A549 (cell line): ENCODE data around the gene CD79A. TPM values are rescaled to one million over a fixed set of nuclear protein-coding genes. Genes with fewer than 3 reads are reported as not detected.

Experiments
- ATAC-seq, 2 experiments: fragments of 200-7000 bp in 1 of 2; fragments of >200 bp in 1 of 2; cut with Nextera tagmentation in 1 of 2; cut with Tn5 transposase in 1 of 2; 3 replicates each; pipeline versions ENCODE4 v1.8.0 to v1.9.1; 2018 to 2020; ENCODE audit warnings: mild to moderate bottlenecking in 1 of 2, moderate library complexity in 1 of 2
- CTCF ChIA-PET: fragments of 300-600 bp; sonication (Branson Sonifier 250); formaldehyde crosslinking; extraction: SDS; loops from one replicate; lab custom pipeline; 2021; ENCODE audit warnings: antibody characterized with exemption, inconsistent platforms; lab: Yijun Ruan, JAX
- POLR2A ChIA-PET: fragments of 350-600 bp; formaldehyde crosslinking; extraction: SDS; loops from one replicate; lab custom pipeline; 2021; ENCODE audit warnings: antibody characterized with exemption, inconsistent platforms; lab: Yijun Ruan, JAX
- DNase-seq, 2 experiments: peaks; one replicate each; pipeline versions ENCODE4 v3.0.0 to v3.0.0-alpha.2; 2011 to 2016; ENCODE audit warnings: low read depth in 1 of 2, low spot score in 1 of 2
- FAIRE-seq: peaks from 2 replicates; lab custom pipeline; 2011; peaks lifted over from hg19 to GRCh38; lab: Jason Lieb, UNC
- H3K27ac ChIP-seq, 2 experiments: fragments of >200 bp; sonication (Bioruptor Twin); formaldehyde crosslinking; 3 replicates each; pipeline ENCODE4 v1.5.1; 2016 to 2017
- H3K4me1 ChIP-seq: fragments of >200 bp; sonication (Bioruptor Twin); formaldehyde crosslinking; 3 replicates; pipeline ENCODE4 v1.6.1; 2016
- H3K4me2 ChIP-seq: fragments of >200 bp; sonication (Bioruptor Twin); formaldehyde crosslinking; 3 replicates; pipeline ENCODE4 v1.6.1; 2016
- H3K4me3 ChIP-seq: fragments of >200 bp; sonication (Bioruptor Twin); formaldehyde crosslinking; 3 replicates; pipeline ENCODE4 v1.5.1; 2016
- H3K9me3 ChIP-seq: fragments of >200 bp; sonication (Bioruptor Twin); formaldehyde crosslinking; 3 replicates; pipeline ENCODE4 v1.6.1; 2016
- BCL3 ChIP-seq: fragments of >200 bp; sonication (Bioruptor Twin); formaldehyde crosslinking; IDR thresholded peaks from 3 replicates; pipeline ENCODE4 v1.6.1; 2016
- BHLHE40 ChIP-seq: IDR thresholded peaks from 2 replicates; pipeline ENCODE4 v1.6.1; 2012; ENCODE audit warnings: low read depth, low read length, inconsistent platforms
- CEBPB ChIP-seq, 2 experiments: fragments of >200 bp in 1 of 2; sonication (Bioruptor Twin) in 1 of 2; formaldehyde crosslinking in 1 of 2; IDR thresholded peaks; 2 replicates each; pipeline ENCODE4 v1.6.1; 2012 to 2016
- EHF ChIP-seq: fragments of 250-450 bp; sonication (Bioruptor Pico); IDR thresholded peaks from 2 replicates; pipeline ENCODE4 v1.5.0; 2020; ENCODE audit warnings: mild to moderate bottlenecking
- EHMT2 ChIP-seq: fragments of 200-600 bp; sonication (generic); IDR thresholded peaks from 2 replicates; pipeline ENCODE4 v1.6.1; 2016; ENCODE audit warnings: antibody characterized with exemption, low read depth, mild to moderate bottlenecking, moderate library complexity
- ESRRA ChIP-seq: fragments of 150-350 bp; IDR thresholded peaks from 2 replicates; pipeline ENCODE4 v1.6.1; 2014; ENCODE audit warnings: mild to moderate bottlenecking, low read length, borderline replicate concordance
- FOSB ChIP-seq: fragments of 250-450 bp; sonication (Bioruptor Pico); IDR thresholded peaks from 2 replicates; pipeline ENCODE4 v1.5.0; 2020; ENCODE audit warnings: mild to moderate bottlenecking, moderate library complexity
- FOSL2 ChIP-seq, 2 experiments: fragments of 450-650 bp in 1 of 2; fragments of >200 bp in 1 of 2; sonication (Bioruptor Twin) in 1 of 2; formaldehyde crosslinking; IDR thresholded peaks; 2 replicates each; pipeline versions ENCODE4 v1.5.0 to v1.6.1; 2016 to 2020; ENCODE audit warnings: mild to moderate bottlenecking in 1 of 2, moderate library complexity in 1 of 2
- HDAC2 ChIP-seq: fragments of 200-600 bp; sonication (generic); IDR thresholded peaks from 2 replicates; pipeline ENCODE4 v1.6.1; 2016
- HEYL ChIP-seq: fragments of 250-450 bp; sonication (Bioruptor Pico); IDR thresholded peaks from 2 replicates; pipeline ENCODE4 v1.8.0; 2021; ENCODE audit warnings: mild to moderate bottlenecking, moderate library complexity
- HOXA7 ChIP-seq: fragments of 250-450 bp; sonication (Bioruptor Pico); IDR thresholded peaks from 2 replicates; pipeline ENCODE4 v1.5.0; 2020; ENCODE audit warnings: mild to moderate bottlenecking, moderate library complexity
- HOXB13 ChIP-seq: fragments of 250-450 bp; sonication (Bioruptor Pico); IDR thresholded peaks from 2 replicates; pipeline ENCODE4 v1.5.0; 2020; ENCODE audit warnings: low read depth, mild to moderate bottlenecking, moderate library complexity
- KDM1A ChIP-seq: fragments of 200-600 bp; sonication (generic); IDR thresholded peaks from 2 replicates; pipeline ENCODE4 v1.6.1; 2016; ENCODE audit warnings: low read depth, mild to moderate bottlenecking
- MYC ChIP-seq: IDR thresholded peaks from 2 replicates; pipeline ENCODE4 v1.6.1; 2012; ENCODE audit warnings: mild to moderate bottlenecking, inconsistent platforms, low read length, improper control_type of control experiment, borderline replicate concordance
- NR3C1 ChIP-seq: fragments of >200 bp; sonication (Bioruptor Twin); formaldehyde crosslinking; IDR thresholded peaks from 3 replicates; pipeline ENCODE4 v1.6.1; 2017
- PBX3 ChIP-seq: IDR thresholded peaks from 2 replicates; pipeline ENCODE4 v1.6.1; 2012
- POLR2A ChIP-seq: IDR thresholded peaks from 2 replicates; pipeline ENCODE4 v1.6.1; 2012; ENCODE audit warnings: mild to moderate bottlenecking, low read length
- POLR2AphosphoS2 ChIP-seq: conservative IDR thresholded peaks from 2 replicates; pipeline ENCODE4 v1.6.1; 2012; ENCODE audit warnings: low read length, improper control_type of control experiment, inconsistent platforms
- RARB ChIP-seq: fragments of 250-450 bp; sonication (Bioruptor Pico); IDR thresholded peaks from 2 replicates; pipeline ENCODE4 v1.8.0; 2021; ENCODE audit warnings: mild to moderate bottlenecking, moderate library complexity
- REST ChIP-seq: fragments of 200-600 bp; sonication (generic); IDR thresholded peaks from 2 replicates; pipeline ENCODE4 v1.6.1; 2016; ENCODE audit warnings: antibody characterized with exemption, mild to moderate bottlenecking, moderate library complexity
- RFX5 ChIP-seq: fragments of 450-650 bp; IDR thresholded peaks from 2 replicates; pipeline ENCODE4 v1.7.1; 2014; ENCODE audit warnings: antibody characterized with exemption, mild to moderate bottlenecking, moderate library complexity
- RNF2 ChIP-seq: fragments of 200-600 bp; sonication (generic); IDR thresholded peaks from 2 replicates; pipeline ENCODE4 v1.6.1; 2016; ENCODE audit warnings: low read depth, mild to moderate bottlenecking, antibody characterized with exemption, moderate library complexity, borderline replicate concordance
- SMC3 ChIP-seq: fragments of >200 bp; sonication (Bioruptor Twin); formaldehyde crosslinking; IDR thresholded peaks from 3 replicates; pipeline ENCODE4 v1.6.1; 2018; ENCODE audit warnings: inconsistent platforms
- SREBF2 ChIP-seq: fragments of 450-650 bp; IDR thresholded peaks from 2 replicates; pipeline ENCODE4 v1.6.1; 2014; ENCODE audit warnings: mild to moderate bottlenecking, moderate library complexity
- TFCP2L1 ChIP-seq: fragments of 250-450 bp; sonication (Bioruptor Pico); IDR thresholded peaks from 2 replicates; pipeline ENCODE4 v1.5.0; 2021; ENCODE audit warnings: mild to moderate bottlenecking
- TP53 ChIP-seq: fragments of 250-450 bp; sonication (Bioruptor Pico); IDR thresholded peaks from 2 replicates; pipeline ENCODE4 v1.5.0; 2021; ENCODE audit warnings: mild to moderate bottlenecking, moderate library complexity
- WGBS: methylation state at CpG from one replicate; pipeline ENCODE4 v1.1.6; 2017; ENCODE audit errors: missing lambda C conversion rate; 5-methylcytosine and 5-hydroxymethylcytosine counted together
- polyA plus RNA-seq, 4 experiments: library from polyadenylated mRNA; depleted of rRNA in 3 of 4; stranded (reverse); fragments of >200 nt; fragmentation: RNase III in 1 of 4; extraction: RNeasy Plus Mini Kit Qiagen cat#74134 plus additional on column Dnase treatment in 1 of 4; gene quantifications; 2 replicates in 3 of 4; 3 replicates in 1 of 4; pipeline ENCODE4 v1.2.3, GENCODE V29; 2011 to 2017
- TF ChIP-seq, protein P1 (sequence below): fragments of 250-450 bp; sonication (Bioruptor Pico); IDR thresholded peaks from 2 replicates; pipeline ENCODE4 v1.5.0; 2020; ENCODE audit warnings: low read depth, mild to moderate bottlenecking, moderate library complexity
- TF ChIP-seq, protein P2 (sequence below): fragments of 450-650 bp; IDR thresholded peaks from 2 replicates; pipeline ENCODE4 v1.6.1; 2014; ENCODE audit warnings: antibody characterized with exemption

CD79A gene
- polyA plus RNA-seq, 2 of the 4 experiments (the other 2 are of a cell fraction), result 0.52 to 0.54 TPM

DNA sequence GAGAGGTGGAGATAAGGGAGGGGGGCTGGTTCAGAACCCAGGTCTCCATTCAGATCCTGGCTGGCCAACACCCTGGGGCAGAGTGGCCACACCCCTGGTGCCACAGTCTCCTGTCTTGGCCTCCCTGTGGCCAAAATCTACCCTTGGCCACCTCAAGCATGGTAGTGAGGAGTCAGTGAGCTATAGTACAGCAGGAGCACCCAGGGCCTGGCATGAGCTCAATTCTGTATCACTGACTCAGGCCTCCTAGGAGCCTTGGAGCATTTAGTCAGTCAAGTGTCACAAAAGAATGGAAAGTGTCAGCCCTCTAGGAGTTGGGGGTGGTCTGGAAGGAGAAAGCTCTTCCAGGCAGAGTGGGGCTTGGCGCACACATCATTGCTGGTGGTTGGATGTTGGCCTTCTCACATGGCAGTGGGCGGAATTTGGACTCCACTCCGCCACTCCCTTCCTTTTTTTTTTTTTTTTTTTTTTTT, 6.6 kb upstream of the CD79A start:
- TF ChIP-seq SREBF2, result no peak
- 0 out of 2 replicates have a peak, but pooled peaks have one; percentile 70 for TF ChIP-seq TFCP2L1 (CRISPR knock-in tag)
- TF ChIP-seq HDAC2, result no peak
- 0 out of 2 replicates have a peak, but pooled peaks have one; percentile 36 for TF ChIP-seq PBX3
- TF ChIP-seq HEYL (CRISPR knock-in tag), result no peak
- 0 out of 2 replicates have a peak, but pooled peaks have one; percentile 63 for TF ChIP-seq FOSB (CRISPR knock-in tag)
- peak; percentile 88 for TF ChIP-seq HOXA7 (CRISPR knock-in tag)
- TF ChIP-seq SMC3, result no peak
- 0 out of 2 replicates have a peak, but pooled peaks have one; percentile 43 for TF ChIP-seq RARB (CRISPR knock-in tag)
- peak; percentile 85; the same call in 1 of the 2 replicates for TF ChIP-seq POLR2AphosphoS2
- TF ChIP-seq, protein P1, sequence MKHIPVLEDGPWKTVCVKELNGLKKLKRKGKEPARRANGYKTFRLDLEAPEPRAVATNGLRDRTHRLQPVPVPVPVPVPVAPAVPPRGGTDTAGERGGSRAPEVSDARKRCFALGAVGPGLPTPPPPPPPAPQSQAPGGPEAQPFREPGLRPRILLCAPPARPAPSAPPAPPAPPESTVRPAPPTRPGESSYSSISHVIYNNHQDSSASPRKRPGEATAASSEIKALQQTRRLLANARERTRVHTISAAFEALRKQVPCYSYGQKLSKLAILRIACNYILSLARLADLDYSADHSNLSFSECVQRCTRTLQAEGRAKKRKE (CRISPR knock-in tag), result no peak
- no peak for TF ChIP-seq REST
- peak; percentile 7 to 21 for ATAC-seq
- H3K4me1 ChIP-seq, result peaks cover 49% of the 10 kb centered on the region
- H3K9me3 ChIP-seq, result no peaks in the 10 kb centered on the region
- 86% methylated on average over 3 of the region's 3 CpGs for WGBS
- H3K4me3 ChIP-seq, result no peak overlapping the region
- POLR2A ChIA-PET, result interaction anchor here (0.9 to 5.0 kb wide), 3 partner anchors 11 to 75 kb away, joined by 3 to 102 read pairs (median 5); partner anchors contain the start of gene RPS19
- no peak for FAIRE-seq
- CTCF ChIA-PET, result interaction anchor here (0.9 to 8.4 kb wide), 7 partner anchors 11 to 87 kb away, joined by 4 to 87 read pairs (median 14); partner anchors contain the start of genes ERFL, RABAC1 and RPS19
- DNase-seq, result peak in 1 of 2 experiments; percentile 65
- no peak overlapping the region for H3K4me2 ChIP-seq
- H3K27ac ChIP-seq, result 0 out of 6 replicates have a peak overlapping the region, but pooled peaks of 1 of the 2 experiments have one; percentile 4

GRCh38 chr19:41871573-41872383, 5.3 kb upstream of the CD79A start:
- peaks cover 41% of the 10 kb centered on the region for H3K4me1 ChIP-seq
- ATAC-seq (peak; percentile 0 to 8), DNase-seq (peak in 1 of 2 experiments; percentile 56), FAIRE-seq (no peak)
- no peak overlapping the region for H3K27ac ChIP-seq
- CTCF ChIA-PET, result interaction anchor here (0.8 to 8.4 kb wide), 16 partner anchors 8 to 86 kb away, joined by 3 to 87 read pairs (median 17); partner anchors contain the start of genes ARHGEF1, ERFL, RABAC1 and RPS19
- H3K4me2 ChIP-seq, result no peak overlapping the region
- WGBS, result 86% methylated on average over 16 of the region's 16 CpGs
- POLR2A ChIA-PET, result interaction anchor here (0.6 to 5.0 kb wide), 6 partner anchors 8 to 1113 kb away, joined by 3 to 102 read pairs (median 14); partner anchors contain the start of genes ARHGEF1, RABAC1 and RPS19
- no peaks in the 10 kb centered on the region for H3K9me3 ChIP-seq
- no peak overlapping the region for H3K4me3 ChIP-seq
- TF ChIP-seq, protein P2, sequence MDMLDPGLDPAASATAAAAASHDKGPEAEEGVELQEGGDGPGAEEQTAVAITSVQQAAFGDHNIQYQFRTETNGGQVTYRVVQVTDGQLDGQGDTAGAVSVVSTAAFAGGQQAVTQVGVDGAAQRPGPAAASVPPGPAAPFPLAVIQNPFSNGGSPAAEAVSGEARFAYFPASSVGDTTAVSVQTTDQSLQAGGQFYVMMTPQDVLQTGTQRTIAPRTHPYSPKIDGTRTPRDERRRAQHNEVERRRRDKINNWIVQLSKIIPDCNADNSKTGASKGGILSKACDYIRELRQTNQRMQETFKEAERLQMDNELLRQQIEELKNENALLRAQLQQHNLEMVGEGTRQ, result no peak
- TF ChIP-seq HOXB13 (no peak), MYC (no peak), BHLHE40 (no peak), RNF2 (no peak), BCL3 (peak; percentile 59; the same call in 2 of the 3 replicates), ESRRA (no peak), EHMT2 (no peak), EHF (CRISPR knock-in tag) (no peak), KDM1A (no peak), RARB (CRISPR knock-in tag) (peak; percentile 93), POLR2A (no peak), FOSL2 (IDR thresholded peaks at IDR 0.05) (no peak), FOSL2 (CRISPR knock-in tag; IDR thresholded peaks at IDR 0.05) (no peak; the same call in 1 of the 2 replicates), TP53 (CRISPR knock-in tag) (peak; percentile 46), TFCP2L1 (CRISPR knock-in tag) (peak; percentile 96), RFX5 (no peak), NR3C1 (no peak), POLR2AphosphoS2 (peak; percentile 100), CEBPB (IDR thresholded peaks at IDR 0.05) (no peak)
